ENCODE results near the gene SPATA18.

The SPATA18 gene

GRCh38 chr4:52019936-52020657 is 31.0 kb upstream of the SPATA18 start, which contains the start of gene LRRC66:
Gene LRRC66, minus strand, starts transcription at chr4:52020363. Its CDS starts 2,750 bp downstream, at chr4:52017613.
- Histone ChIP-seq H3K9ac (ENCODE audit: low read depth, low read length) (no peak within 1 kb of the TSS), H3K4me3 (ENCODE audit: low read depth, low read length) (no peak within 1 kb of the TSS), H3K4me1 (ENCODE audit: control insufficient read depth, insufficient read depth, low read length) (peaks cover 4% of the 10 kb centered on the region; the same call in 1 of the 2 replicates), H3K36me3 (ENCODE audit: control insufficient read depth, insufficient read depth, low read length) (peaks cover 29% of the 10 kb centered on the region), H3K9me3 (ENCODE audit: control insufficient read depth, insufficient read depth, low read length) (no peaks in the 10 kb centered on the region), H3K27ac (ENCODE audit: low read depth, low read length) (no peak within 1 kb of the TSS), H3K27me3 (ENCODE audit: control insufficient read depth, insufficient read depth, low read length) (no peaks in the 10 kb centered on the region)

GRCh38 chr4:52028970-52029369 is 22.1 kb upstream of the SPATA18 start:
- no peak overlapping the region for H3K4me3 ChIP-seq (ENCODE audit: low read depth, low read length)
- no peaks in the 10 kb centered on the region for H3K27me3 ChIP-seq (ENCODE audit: control insufficient read depth, insufficient read depth, low read length)
- H3K27ac ChIP-seq (ENCODE audit: low read depth, low read length) = no peak overlapping the region
- H3K9ac ChIP-seq (ENCODE audit: low read depth, low read length) = no peak overlapping the region
- no peaks in the 10 kb centered on the region for H3K9me3 ChIP-seq (ENCODE audit: control insufficient read depth, insufficient read depth, low read length)
- H3K4me1 ChIP-seq (ENCODE audit: control insufficient read depth, insufficient read depth, low read length) = no peaks in the 10 kb centered on the region
- H3K36me3 ChIP-seq (ENCODE audit: control insufficient read depth, insufficient read depth, low read length) = peaks cover 76% of the 10 kb centered on the region

- Histone ChIP-seq H3K9ac (ENCODE audit: low read depth, low read length) (no peak overlapping the region), H3K4me1 (ENCODE audit: control insufficient read depth, insufficient read depth, low read length) (peaks cover 3% of the 10 kb centered on the region; the same call in 1 of the 2 replicates), H3K9me3 (ENCODE audit: control insufficient read depth, insufficient read depth, low read length) (no peaks in the 10 kb centered on the region), H3K27ac (ENCODE audit: low read depth, low read length) (no peak overlapping the region), H3K36me3 (ENCODE audit: control insufficient read depth, insufficient read depth, low read length) (peaks cover 60% of the 10 kb centered on the region), H3K4me3 (ENCODE audit: low read depth, low read length) (no peak overlapping the region), H3K27me3 (ENCODE audit: control insufficient read depth, insufficient read depth, low read length) (no peaks in the 10 kb centered on the region)
Observed at GRCh38 chr4:52032005-52032404, 19.1 kb upstream of the SPATA18 start.

- H3K4me1 ChIP-seq (ENCODE audit: control insufficient read depth, insufficient read depth, low read length) = peaks cover 5% of the 10 kb centered on the region
- peaks cover 31% of the 10 kb centered on the region for H3K36me3 ChIP-seq (ENCODE audit: control insufficient read depth, insufficient read depth, low read length)
- no peak overlapping the region for H3K27ac ChIP-seq (ENCODE audit: low read depth, low read length)
- H3K27me3 ChIP-seq (ENCODE audit: control insufficient read depth, insufficient read depth, low read length) = peaks cover 16% of the 10 kb centered on the region; the same call in 1 of the 2 replicates
- no peaks in the 10 kb centered on the region for H3K9me3 ChIP-seq (ENCODE audit: control insufficient read depth, insufficient read depth, low read length)
- no peak overlapping the region for H3K4me3 ChIP-seq (ENCODE audit: low read depth, low read length)
- H3K9ac ChIP-seq (ENCODE audit: low read depth, low read length) = no peak overlapping the region
Observed at GRCh38 chr4:52035190-52035589, 15.9 kb upstream of the SPATA18 start.

- peaks cover 5% of the 10 kb centered on the region for H3K4me1 ChIP-seq (ENCODE audit: control insufficient read depth, insufficient read depth, low read length)
- peak overlapping the region; percentile 68; the same call in 1 of the 2 replicates for H3K9ac ChIP-seq (ENCODE audit: low read depth, low read length)
- H3K27ac ChIP-seq (ENCODE audit: low read depth, low read length) = no peak overlapping the region
- peaks cover 23% of the 10 kb centered on the region; the same call in 1 of the 2 replicates for H3K27me3 ChIP-seq (ENCODE audit: control insufficient read depth, insufficient read depth, low read length)
- H3K4me3 ChIP-seq (ENCODE audit: low read depth, low read length) = peak overlapping the region; percentile 95
- no peaks in the 10 kb centered on the region for H3K9me3 ChIP-seq (ENCODE audit: control insufficient read depth, insufficient read depth, low read length)
- peaks cover 15% of the 10 kb centered on the region for H3K36me3 ChIP-seq (ENCODE audit: control insufficient read depth, insufficient read depth, low read length)
Observed at GRCh38 chr4:52036886-52037530, 14.1 kb upstream of the SPATA18 start.

GRCh38 chr4:52037689-52038102 is 13.4 kb upstream of the SPATA18 start:
- H3K27ac ChIP-seq (ENCODE audit: low read depth, low read length) = peak overlapping the region; percentile 15
- no peaks in the 10 kb centered on the region for H3K9me3 ChIP-seq (ENCODE audit: control insufficient read depth, insufficient read depth, low read length)
- H3K9ac ChIP-seq (ENCODE audit: low read depth, low read length) = peak overlapping the region; percentile 68
- peaks cover 5% of the 10 kb centered on the region for H3K4me1 ChIP-seq (ENCODE audit: control insufficient read depth, insufficient read depth, low read length)
- H3K36me3 ChIP-seq (ENCODE audit: control insufficient read depth, insufficient read depth, low read length) = peaks cover 8% of the 10 kb centered on the region
- peaks cover 28% of the 10 kb centered on the region; the same call in 1 of the 2 replicates for H3K27me3 ChIP-seq (ENCODE audit: control insufficient read depth, insufficient read depth, low read length)
- peak overlapping the region; percentile 95 for H3K4me3 ChIP-seq (ENCODE audit: low read depth, low read length)

GRCh38 chr4:52038103-52038912 is 12.8 kb upstream of the SPATA18 start, which contains the start of gene SGCB:
Gene SGCB, minus strand, starts transcription at chr4:52038299. Its CDS starts 40 bp downstream, at chr4:52038259.
- Histone ChIP-seq H3K27me3 (ENCODE audit: control insufficient read depth, insufficient read depth, low read length) (peaks cover 31% of the 10 kb centered on the region; the same call in 1 of the 2 replicates), H3K27ac (ENCODE audit: low read depth, low read length) (peak within 1 kb of the TSS; percentile 15)

GRCh38 chr4:52045028-52045427 is 6.1 kb upstream of the SPATA18 start:
- Histone ChIP-seq H3K27me3 (ENCODE audit: control insufficient read depth, insufficient read depth, low read length) (peaks cover 21% of the 10 kb centered on the region), H3K27ac (ENCODE audit: low read depth, low read length) (no peak overlapping the region), H3K9ac (ENCODE audit: low read depth, low read length) (no peak overlapping the region), H3K36me3 (ENCODE audit: control insufficient read depth, insufficient read depth, low read length) (no peaks in the 10 kb centered on the region), H3K4me1 (ENCODE audit: control insufficient read depth, insufficient read depth, low read length) (0 out of 2 replicates have a peak, but pooled peaks cover 2% of the 10 kb centered on the region), H3K9me3 (ENCODE audit: control insufficient read depth, insufficient read depth, low read length) (no peaks in the 10 kb centered on the region), H3K4me3 (ENCODE audit: low read depth, low read length) (no peak overlapping the region)

More at GRCh38 chr4:52038103-52038912, 12.8 kb upstream of the SPATA18 start, which contains the start of gene SGCB:
- Histone ChIP-seq H3K9ac (ENCODE audit: low read depth, low read length) (peak within 1 kb of the TSS; percentile 81), H3K4me1 (ENCODE audit: control insufficient read depth, insufficient read depth, low read length) (peaks cover 5% of the 10 kb centered on the region), H3K9me3 (ENCODE audit: control insufficient read depth, insufficient read depth, low read length) (no peaks in the 10 kb centered on the region), H3K4me3 (ENCODE audit: low read depth, low read length) (peak within 1 kb of the TSS; percentile 95), H3K36me3 (ENCODE audit: control insufficient read depth, insufficient read depth, low read length) (peaks cover 3% of the 10 kb centered on the region; the same call in 1 of the 2 replicates)

GRCh38 chr4:52049266-52049665 is 1.8 kb upstream of the SPATA18 start:
- Histone ChIP-seq H3K27me3 (ENCODE audit: control insufficient read depth, insufficient read depth, low read length) (peaks cover 24% of the 10 kb centered on the region), H3K4me3 (ENCODE audit: low read depth, low read length) (no peak overlapping the region), H3K4me1 (ENCODE audit: control insufficient read depth, insufficient read depth, low read length) (peaks cover 18% of the 10 kb centered on the region), H3K36me3 (ENCODE audit: control insufficient read depth, insufficient read depth, low read length) (no peaks in the 10 kb centered on the region), H3K9ac (ENCODE audit: low read depth, low read length) (no peak overlapping the region), H3K9me3 (ENCODE audit: control insufficient read depth, insufficient read depth, low read length) (no peaks in the 10 kb centered on the region), H3K27ac (ENCODE audit: low read depth, low read length) (no peak overlapping the region)

- H3K36me3 ChIP-seq (ENCODE audit: control insufficient read depth, insufficient read depth, low read length) = no peaks in the 10 kb centered on the region
- H3K9me3 ChIP-seq (ENCODE audit: control insufficient read depth, insufficient read depth, low read length) = no peaks in the 10 kb centered on the region
- peaks cover 18% of the 10 kb centered on the region for H3K4me1 ChIP-seq (ENCODE audit: control insufficient read depth, insufficient read depth, low read length)
- H3K4me3 ChIP-seq (ENCODE audit: low read depth, low read length) = peak overlapping the region; percentile 85
- H3K9ac ChIP-seq (ENCODE audit: low read depth, low read length) = peak overlapping the region; percentile 66
- H3K27me3 ChIP-seq (ENCODE audit: control insufficient read depth, insufficient read depth, low read length) = peaks cover 24% of the 10 kb centered on the region
- peak overlapping the region; percentile 81 for H3K27ac ChIP-seq (ENCODE audit: low read depth, low read length)
Observed at GRCh38 chr4:52051615-52052474, 741 bp downstream of the SPATA18 start.
